Liver (tissue), 9 donors: ENCODE results near the gene ERVMER34-1. TPM values are rescaled to one million over a fixed set of nuclear protein-coding genes. Genes with fewer than 3 reads are reported as not detected.

Experiments
- DNase-seq: peaks from one replicate; pipeline ENCODE4 v3.0.0-alpha.2; 2017; ENCODE audit warnings: low spot score
- H3K27ac ChIP-seq, 2 donors: one replicate each; pipeline ENCODE4 v1.7.0; 2013; ENCODE audit warnings: inconsistent platforms in 2 of 2, low read length in 2 of 2, control low read depth in 1 of 2, low read depth in 1 of 2, mild to moderate bottlenecking in 1 of 2
- H3K27me3 ChIP-seq, 4 donors: one replicate each; pipeline versions ENCODE4 v1.6.1 to v1.7.0; 2013; ENCODE audit warnings: low read length in 3 of 4, inconsistent platforms in 1 of 4, mild to moderate bottlenecking in 1 of 4, moderate library complexity in 1 of 4; ENCODE audit not compliant: control insufficient read depth in 4 of 4, insufficient read depth in 4 of 4
- H3K36me3 ChIP-seq, 4 donors: one replicate each; pipeline versions ENCODE4 v1.6.1 to v1.7.0; 2013; ENCODE audit warnings: low read length in 3 of 4, mild to moderate bottlenecking in 3 of 4, low read depth in 1 of 4, moderate library complexity in 1 of 4; ENCODE audit not compliant: control insufficient read depth in 4 of 4, insufficient read depth in 3 of 4
- H3K4me1 ChIP-seq, 4 donors: one replicate each; pipeline versions ENCODE4 v1.6.1 to v1.7.0; 2013; ENCODE audit warnings: low read length in 3 of 4, mild to moderate bottlenecking in 3 of 4, moderate library complexity in 1 of 4; ENCODE audit not compliant: control insufficient read depth in 4 of 4, insufficient read depth in 4 of 4
- H3K4me3 ChIP-seq, 3 donors: one replicate each; pipeline versions ENCODE4 v1.6.1 to v1.7.0; 2013; ENCODE audit warnings: low read length in 3 of 3, control low read depth in 1 of 3, low read depth in 1 of 3, mild to moderate bottlenecking in 1 of 3
- H3K9ac ChIP-seq, 2 donors: one replicate each; pipeline ENCODE4 v1.7.0; 2013; ENCODE audit warnings: low read length in 2 of 2, mild to moderate bottlenecking in 2 of 2, moderate library complexity in 2 of 2, control low read depth in 1 of 2, low read depth in 1 of 2
- H3K9me3 ChIP-seq, 4 donors: one replicate each; pipeline versions ENCODE4 v1.6.1 to v1.7.0; 2013; ENCODE audit warnings: low read length in 3 of 4; ENCODE audit not compliant: control insufficient read depth in 4 of 4
- EGR1 ChIP-seq, 2 donors: IDR thresholded peaks; 2 replicates each; pipeline ENCODE4 v1.6.1; 2016 to 2018; ENCODE audit warnings: antibody characterized with exemption in 2 of 2, low read depth in 2 of 2
- FOXA1 ChIP-seq: IDR thresholded peaks from 2 replicates; pipeline ENCODE4 v1.6.1; 2016; ENCODE audit warnings: antibody characterized with exemption
- FOXA2 ChIP-seq: IDR thresholded peaks from 2 replicates; pipeline ENCODE4 v1.6.1; 2016; ENCODE audit warnings: antibody characterized with exemption
- GABPA ChIP-seq, 2 donors: IDR thresholded peaks in 1 of 2; conservative IDR thresholded peaks in 1 of 2; 2 replicates each; pipeline ENCODE4 v1.6.1; 2016; ENCODE audit warnings: antibody characterized with exemption in 2 of 2, mild to moderate bottlenecking in 1 of 2, moderate library complexity in 1 of 2
- HNF4G ChIP-seq: IDR thresholded peaks from 2 replicates; pipeline ENCODE4 v1.6.1; 2016; ENCODE audit warnings: antibody characterized with exemption
- JUND ChIP-seq, 2 donors: IDR thresholded peaks; 2 replicates each; pipeline ENCODE4 v1.6.1; 2016; ENCODE audit warnings: antibody characterized with exemption in 2 of 2
- NR2F2 ChIP-seq: IDR thresholded peaks from 2 replicates; pipeline ENCODE4 v1.6.1; 2016; ENCODE audit warnings: antibody characterized with exemption
- RAD21 ChIP-seq, 2 donors: IDR thresholded peaks; 2 replicates each; pipeline ENCODE4 v1.6.1; 2016; ENCODE audit warnings: antibody characterized with exemption in 2 of 2, mild to moderate bottlenecking in 2 of 2
- RXRA ChIP-seq, 2 donors: IDR thresholded peaks; 2 replicates each; pipeline ENCODE4 v1.6.1; 2017 to 2018; ENCODE audit warnings: antibody characterized with exemption in 2 of 2, mild to moderate bottlenecking in 1 of 2
- SP1 ChIP-seq: IDR thresholded peaks from 2 replicates; pipeline ENCODE4 v1.6.1; 2018; ENCODE audit warnings: antibody characterized with exemption, mild to moderate bottlenecking
- WGBS: extraction: QIAGEN DNeasy Blood & Tissue Kit; methylation state at CpG from one replicate; pipeline ENCODE4 v1.1.7; 2013; 5-methylcytosine and 5-hydroxymethylcytosine counted together
- polyA plus RNA-seq, 2 donors: library from polyadenylated mRNA; stranded (reverse) in 1 of 2; unstranded in 1 of 2; fragments of 200-250 nt in 1 of 2; fragments of >200 nt in 1 of 2; fragmentation: Nextera tagmentation in 1 of 2; extraction: Ambion mirVana in 1 of 2; gene quantifications; one replicate each; pipeline versions ENCODE4 v1.2.1 to v1.2.3, GENCODE V29; 2013 to 2015
- total RNA-seq, 2 donors: library from RNA; depleted of rRNA; stranded (reverse); fragments of >200 nt; gene quantifications; one replicate each; pipeline ENCODE4 v1.2.3, GENCODE V29; 2014
- TF ChIP-seq, protein P1 (sequence below): IDR thresholded peaks from 2 replicates; pipeline ENCODE4 v1.6.1; 2016; ENCODE audit warnings: antibody characterized with exemption, mild to moderate bottlenecking
- TF ChIP-seq, protein P2 (sequence below): IDR thresholded peaks from 2 replicates; pipeline ENCODE4 v1.6.1; 2016; ENCODE audit warnings: antibody characterized with exemption
- TF ChIP-seq, protein P3 (sequence below): fragments of 150-350 bp; IDR thresholded peaks from 2 replicates; pipeline ENCODE4 v1.5.1; 2017; ENCODE audit warnings: improper control_type of control experiment, low read depth, low read length; ENCODE audit not compliant: missing input control
- TF ChIP-seq, protein P4 (sequence below): IDR thresholded peaks from 2 replicates; pipeline ENCODE4 v1.6.1; 2016; ENCODE audit warnings: antibody characterized with exemption
- donor health status: healthy.
- donor health status: healthy.
- donor health status: healthy.
- donor health status: healthy.
- donor health status: healthy.

ERVMER34-1 gene
- total and polyA plus RNA-seq, 4 donors: under 0.01 to 0.08 (median 0.02) TPM; not detected in 1

DNA sequence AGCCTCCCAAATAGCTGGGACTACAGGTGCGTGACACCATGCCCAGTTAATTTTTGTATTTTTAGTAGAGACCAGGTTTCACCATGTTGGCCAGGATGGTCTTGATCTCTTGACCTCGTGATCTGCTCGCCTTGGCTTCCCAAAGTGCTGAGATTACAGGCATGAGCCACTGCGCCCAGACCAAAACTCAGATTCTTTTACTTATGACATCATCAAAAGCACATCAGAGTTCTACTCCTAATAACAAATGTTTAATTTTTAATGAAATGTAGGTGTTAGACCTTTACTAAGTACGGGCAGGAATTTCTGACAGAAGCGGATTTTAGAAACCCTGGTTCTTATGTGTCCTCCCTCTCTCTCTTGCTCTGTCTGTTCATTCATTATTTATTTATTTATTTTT, 38.5 kb upstream of the ERVMER34-1 start:
- H3K4me1 ChIP-seq: no peaks in the 10 kb centered on the region
- no peak overlapping the region for H3K27ac ChIP-seq
- H3K27me3 ChIP-seq: no peaks in the 10 kb centered on the region
- 94% methylated on average over 6 of the region's 6 CpGs for WGBS
- H3K9me3 ChIP-seq: no peaks in the 10 kb centered on the region
- H3K4me3 ChIP-seq: no peak overlapping the region
- DNase-seq: no peak
- TF ChIP-seq HNF4G (no peak), RXRA (IDR thresholded peaks at IDR 0.05) (no peak), NR2F2 (no peak), FOXA1 (no peak), JUND (IDR thresholded peaks at IDR 0.05) (no peak), EGR1 (IDR thresholded peaks at IDR 0.05; ENCODE audit: low read depth in 2 of 2) (no peak), FOXA2 (no peak), SP1 (no peak), RAD21 (IDR thresholded peaks at IDR 0.05) (no peak), GABPA (IDR thresholded peaks at IDR 0.05 in 1 of 2, conservative IDR thresholded peaks at IDR 0.05 in 1 of 2) (no peak)
- TF ChIP-seq, protein P1, sequence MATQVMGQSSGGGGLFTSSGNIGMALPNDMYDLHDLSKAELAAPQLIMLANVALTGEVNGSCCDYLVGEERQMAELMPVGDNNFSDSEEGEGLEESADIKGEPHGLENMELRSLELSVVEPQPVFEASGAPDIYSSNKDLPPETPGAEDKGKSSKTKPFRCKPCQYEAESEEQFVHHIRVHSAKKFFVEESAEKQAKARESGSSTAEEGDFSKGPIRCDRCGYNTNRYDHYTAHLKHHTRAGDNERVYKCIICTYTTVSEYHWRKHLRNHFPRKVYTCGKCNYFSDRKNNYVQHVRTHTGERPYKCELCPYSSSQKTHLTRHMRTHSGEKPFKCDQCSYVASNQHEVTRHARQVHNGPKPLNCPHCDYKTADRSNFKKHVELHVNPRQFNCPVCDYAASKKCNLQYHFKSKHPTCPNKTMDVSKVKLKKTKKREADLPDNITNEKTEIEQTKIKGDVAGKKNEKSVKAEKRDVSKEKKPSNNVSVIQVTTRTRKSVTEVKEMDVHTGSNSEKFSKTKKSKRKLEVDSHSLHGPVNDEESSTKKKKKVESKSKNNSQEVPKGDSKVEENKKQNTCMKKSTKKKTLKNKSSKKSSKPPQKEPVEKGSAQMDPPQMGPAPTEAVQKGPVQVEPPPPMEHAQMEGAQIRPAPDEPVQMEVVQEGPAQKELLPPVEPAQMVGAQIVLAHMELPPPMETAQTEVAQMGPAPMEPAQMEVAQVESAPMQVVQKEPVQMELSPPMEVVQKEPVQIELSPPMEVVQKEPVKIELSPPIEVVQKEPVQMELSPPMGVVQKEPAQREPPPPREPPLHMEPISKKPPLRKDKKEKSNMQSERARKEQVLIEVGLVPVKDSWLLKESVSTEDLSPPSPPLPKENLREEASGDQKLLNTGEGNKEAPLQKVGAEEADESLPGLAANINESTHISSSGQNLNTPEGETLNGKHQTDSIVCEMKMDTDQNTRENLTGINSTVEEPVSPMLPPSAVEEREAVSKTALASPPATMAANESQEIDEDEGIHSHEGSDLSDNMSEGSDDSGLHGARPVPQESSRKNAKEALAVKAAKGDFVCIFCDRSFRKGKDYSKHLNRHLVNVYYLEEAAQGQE: no peak
- TF ChIP-seq, protein P2, sequence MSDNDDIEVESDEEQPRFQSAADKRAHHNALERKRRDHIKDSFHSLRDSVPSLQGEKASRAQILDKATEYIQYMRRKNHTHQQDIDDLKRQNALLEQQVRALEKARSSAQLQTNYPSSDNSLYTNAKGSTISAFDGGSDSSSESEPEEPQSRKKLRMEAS: no peak
- TF ChIP-seq, protein P3, sequence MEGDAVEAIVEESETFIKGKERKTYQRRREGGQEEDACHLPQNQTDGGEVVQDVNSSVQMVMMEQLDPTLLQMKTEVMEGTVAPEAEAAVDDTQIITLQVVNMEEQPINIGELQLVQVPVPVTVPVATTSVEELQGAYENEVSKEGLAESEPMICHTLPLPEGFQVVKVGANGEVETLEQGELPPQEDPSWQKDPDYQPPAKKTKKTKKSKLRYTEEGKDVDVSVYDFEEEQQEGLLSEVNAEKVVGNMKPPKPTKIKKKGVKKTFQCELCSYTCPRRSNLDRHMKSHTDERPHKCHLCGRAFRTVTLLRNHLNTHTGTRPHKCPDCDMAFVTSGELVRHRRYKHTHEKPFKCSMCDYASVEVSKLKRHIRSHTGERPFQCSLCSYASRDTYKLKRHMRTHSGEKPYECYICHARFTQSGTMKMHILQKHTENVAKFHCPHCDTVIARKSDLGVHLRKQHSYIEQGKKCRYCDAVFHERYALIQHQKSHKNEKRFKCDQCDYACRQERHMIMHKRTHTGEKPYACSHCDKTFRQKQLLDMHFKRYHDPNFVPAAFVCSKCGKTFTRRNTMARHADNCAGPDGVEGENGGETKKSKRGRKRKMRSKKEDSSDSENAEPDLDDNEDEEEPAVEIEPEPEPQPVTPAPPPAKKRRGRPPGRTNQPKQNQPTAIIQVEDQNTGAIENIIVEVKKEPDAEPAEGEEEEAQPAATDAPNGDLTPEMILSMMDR: no peak
- TF ChIP-seq, protein P4, sequence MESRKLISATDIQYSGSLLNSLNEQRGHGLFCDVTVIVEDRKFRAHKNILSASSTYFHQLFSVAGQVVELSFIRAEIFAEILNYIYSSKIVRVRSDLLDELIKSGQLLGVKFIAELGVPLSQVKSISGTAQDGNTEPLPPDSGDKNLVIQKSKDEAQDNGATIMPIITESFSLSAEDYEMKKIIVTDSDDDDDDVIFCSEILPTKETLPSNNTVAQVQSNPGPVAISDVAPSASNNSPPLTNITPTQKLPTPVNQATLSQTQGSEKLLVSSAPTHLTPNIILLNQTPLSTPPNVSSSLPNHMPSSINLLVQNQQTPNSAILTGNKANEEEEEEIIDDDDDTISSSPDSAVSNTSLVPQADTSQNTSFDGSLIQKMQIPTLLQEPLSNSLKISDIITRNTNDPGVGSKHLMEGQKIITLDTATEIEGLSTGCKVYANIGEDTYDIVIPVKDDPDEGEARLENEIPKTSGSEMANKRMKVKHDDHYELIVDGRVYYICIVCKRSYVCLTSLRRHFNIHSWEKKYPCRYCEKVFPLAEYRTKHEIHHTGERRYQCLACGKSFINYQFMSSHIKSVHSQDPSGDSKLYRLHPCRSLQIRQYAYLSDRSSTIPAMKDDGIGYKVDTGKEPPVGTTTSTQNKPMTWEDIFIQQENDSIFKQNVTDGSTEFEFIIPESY: no peak
- no peaks in the 10 kb centered on the region for H3K36me3 ChIP-seq
- H3K9ac ChIP-seq: no peak overlapping the region

DNA sequence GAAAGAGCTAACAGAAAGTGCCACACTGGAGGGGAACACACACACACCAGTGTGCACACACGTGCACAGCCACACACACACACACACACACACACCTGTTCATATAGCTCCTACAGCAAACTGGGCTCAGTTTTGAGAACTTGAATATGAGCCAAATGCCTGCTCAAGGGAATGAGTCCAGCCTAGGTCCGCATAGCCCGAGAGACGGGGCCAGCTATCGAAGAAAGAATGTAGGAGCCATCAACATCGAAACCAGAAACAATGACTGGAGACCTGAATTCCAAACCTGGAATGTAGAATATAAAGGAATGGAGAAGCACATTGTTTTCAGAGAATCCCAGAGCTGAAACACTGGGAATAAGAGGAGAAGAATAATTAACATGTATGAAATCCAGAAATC, 37.6 kb upstream of the ERVMER34-1 start:
- H3K36me3 ChIP-seq: no peaks in the 10 kb centered on the region
- H3K27me3 ChIP-seq: no peaks in the 10 kb centered on the region
- no peak overlapping the region for H3K9ac ChIP-seq
- TF ChIP-seq RAD21 (IDR thresholded peaks at IDR 0.05) (no peak), EGR1 (IDR thresholded peaks at IDR 0.05; ENCODE audit: low read depth in 2 of 2) (no peak), RXRA (IDR thresholded peaks at IDR 0.05) (no peak)
- 90% methylated on average over 6 of the region's 6 CpGs for WGBS
- DNase-seq: no peak
- no peak overlapping the region for H3K4me3 ChIP-seq
- H3K9me3 ChIP-seq: no peaks in the 10 kb centered on the region
- H3K27ac ChIP-seq: no peak overlapping the region
- no peaks in the 10 kb centered on the region for H3K4me1 ChIP-seq
